HepG2 (cell line): ENCODE results near the gene TMEM185B. TPM values are rescaled to one million over a fixed set of nuclear protein-coding genes. Genes with fewer than 3 reads are reported as not detected.

Experiments used
- MAFK ChIP-seq, 2 experiments: IDR thresholded peaks in 1 of 2; conservative IDR thresholded peaks in 1 of 2; 2 replicates each; pipeline ENCODE4 v1.6.1; 2011; ENCODE audit warnings: improper control_type of control experiment in 2 of 2, low read length in 2 of 2
- PPARG ChIP-seq: conservative IDR thresholded peaks from 2 replicates; pipeline ENCODE4 v1.6.1; 2016; ENCODE audit warnings: missing biosample characterization, missing genetic modification reagents
- polyA plus RNA-seq, 8 experiments: library from polyadenylated mRNA; depleted of rRNA in 3 of 8; stranded (reverse) in 7 of 8; unstranded in 1 of 8; fragments of >200 nt; fragmentation: Illumina TruSeq in 4 of 8; extraction: Trizol in 4 of 8; gene quantifications; 2 replicates each; pipeline versions ENCODE4 v1.2.1 to v1.2.3, GENCODE V29; 2011 to 2016; ENCODE audit warnings: low read depth in 4 of 8, missing spikeins in 1 of 8, mixed read lengths in 1 of 8; ENCODE audit not compliant: insufficient read depth in 1 of 8
- small RNA-seq, 3 experiments: library from RNA; depleted of rRNA; stranded (forward); fragments of <200 nt; gene quantifications; one replicate each; pipeline ENCODE3, GENCODE V24; 2012; ENCODE audit warnings: low read depth in 2 of 3, low replicate concordance in 1 of 3; ENCODE audit not compliant: insufficient read length in 3 of 3, insufficient read depth in 2 of 3
- total RNA-seq, 5 experiments: library from RNA; depleted of rRNA; stranded (reverse); fragments of >200 nt; fragmentation: Illumina TruSeq; extraction: Trizol; gene quantifications; 2 replicates each; pipeline ENCODE4 v1.2.3, GENCODE V29; 2016; ENCODE audit warnings: low read depth in 1 of 5

TMEM185B gene
- total and polyA plus RNA-seq, 2 of the 13 experiments (the other 11 are each of a cell fraction or from before 2014, with no cell fraction given), result 5.6 to 7.0 TPM

GRCh38 chr2:120174963-120175581 lies 48.1 kb downstream of the TMEM185B start (continued):
- 0 out of 2 replicates have a peak, but pooled peaks have one; percentile 16 for TF ChIP-seq PPARG (CRISPR knock-in tag)
- no peak for TF ChIP-seq MAFK (conservative IDR thresholded peaks at IDR 0.05 in 1 of 2, IDR thresholded peaks at IDR 0.05 in 1 of 2; ENCODE audit: low read length in 2 of 2)
- TF ChIP-seq, all 625 proteins: peak for 12

Small RNA genes within 50 kb of the gene (small RNA-seq; reads per million reads assigned to genes)
- 0 reads per million in 3 experiments for gene MTND4LP14
- gene RF00019, result 0 reads per million in 3 experiments

Other genes with a start within 250 kb of the TMEM185B start
- 47.5 and 64.6 TPM in 2 replicates for gene EPB41L5, start 210.3 kb downstream of the TMEM185B start, total RNA-seq (2016; rRNA removed; fragmentation: Illumina TruSeq; extraction: Trizol)
- 33.6 and 40.5 TPM in 2 replicates for gene EPB41L5, start 210.3 kb downstream of the TMEM185B start, polyA plus RNA-seq (2011; rRNA removed)
- 43.2 and 65.4 TPM in 2 replicates for gene RALB, start 29.5 kb upstream of the TMEM185B start, total RNA-seq (2016; rRNA removed; fragmentation: Illumina TruSeq; extraction: Trizol)
- 28.5 and 37.8 TPM in 2 replicates for gene RALB, start 29.5 kb upstream of the TMEM185B start, polyA plus RNA-seq (2011; rRNA removed)
- gene INHBB, start 122.7 kb upstream of the TMEM185B start, total RNA-seq (2016; rRNA removed; fragmentation: Illumina TruSeq; extraction: Trizol), result 0.17 and 0.20 TPM in 2 replicates
- gene INHBB, start 122.7 kb upstream of the TMEM185B start, polyA plus RNA-seq (2011; rRNA removed), result 1.7 and 2.4 TPM in 2 replicates